22Rv1 (cell line): ENCODE data around the gene RCN2.
"Not testable (repeated sequence)": the region's sequence is repeated elsewhere in the genome, so short reads cannot be mapped to it uniquely, and the experiment has no call there.

Experiments
- H3K27ac ChIP-seq: fragments of 450-650 bp; 2 replicates; pipeline ENCODE4 v1.5.1; 2017
- CTCF ChIP-seq: fragments of 450-650 bp; IDR thresholded peaks from 2 replicates; pipeline ENCODE4 v1.5.1; 2017; ENCODE audit warnings: mild to moderate bottlenecking
- ZFX ChIP-seq: fragments of 450-650 bp; IDR thresholded peaks from 2 replicates; pipeline ENCODE4 v1.6.1; 2017; ENCODE audit warnings: antibody characterized with exemption, borderline replicate concordance

RCN2 gene

DNA sequence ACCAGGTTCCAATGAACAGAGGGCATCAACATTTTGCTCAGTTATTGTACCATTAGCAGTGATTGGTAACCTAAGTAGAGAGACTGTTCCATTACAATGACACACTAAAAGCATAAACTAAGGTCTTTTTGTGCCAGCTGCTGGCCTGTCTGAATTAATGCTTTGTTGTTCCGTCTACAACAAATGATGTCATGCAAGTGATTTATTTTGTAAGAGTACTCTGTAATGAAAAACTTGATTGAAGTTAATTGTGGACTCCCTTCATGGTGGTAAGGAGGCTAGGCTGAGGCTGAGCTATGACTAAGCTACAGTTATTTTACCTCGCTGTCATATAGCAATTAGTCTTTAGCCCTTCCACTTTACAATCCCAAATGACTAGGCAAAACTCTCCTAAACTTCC lies 23.2 kb downstream of the RCN2 start:
- no peak overlapping the region for H3K27ac ChIP-seq
- TF ChIP-seq CTCF (no peak), ZFX (no peak)

DNA sequence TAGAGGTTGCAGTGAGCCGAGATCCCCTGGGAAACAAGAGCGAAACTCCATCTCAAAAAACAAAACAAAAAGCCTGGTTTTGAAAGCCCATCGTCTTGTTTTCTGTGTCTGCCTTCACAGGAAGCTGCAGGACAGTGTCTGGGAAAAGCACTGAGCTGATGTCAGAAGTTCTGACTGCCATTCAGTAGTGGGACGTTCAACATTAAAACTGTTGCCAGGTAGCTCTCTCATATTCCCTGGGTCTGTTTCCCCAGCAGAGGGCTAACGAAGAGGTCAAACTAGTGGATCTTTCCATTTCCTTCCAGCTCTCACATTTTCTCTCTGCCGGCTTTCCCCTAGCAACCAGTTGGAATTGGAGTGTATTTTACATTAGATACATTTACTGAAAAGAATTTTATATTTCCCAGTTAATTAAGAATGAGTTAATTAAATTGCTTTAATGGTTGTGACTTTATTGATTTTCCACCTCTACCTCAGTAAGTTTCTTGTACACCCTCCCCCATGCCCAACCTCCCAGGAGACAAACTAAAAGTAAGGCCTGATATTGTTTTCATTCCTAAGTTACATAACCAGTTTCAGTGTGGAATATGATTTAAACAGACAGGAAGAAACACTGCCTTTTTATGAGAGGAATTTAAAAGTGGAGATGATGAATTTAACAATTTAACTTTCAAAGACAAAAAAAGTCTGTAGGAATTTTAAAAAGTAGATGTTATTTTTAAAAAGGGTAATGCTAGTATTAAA lies 29.9 kb downstream of the RCN2 start:
- no peak overlapping the region for H3K27ac ChIP-seq
- TF ChIP-seq CTCF (no peak), ZFX (no peak)

GRCh38 chr15:76962337-76963013 lies 30.9 kb downstream of the RCN2 start:
- TF ChIP-seq CTCF (no peak), ZFX (no peak)
- no peak overlapping the region for H3K27ac ChIP-seq

- TF ChIP-seq ZFX (no peak), CTCF (no peak)
- H3K27ac ChIP-seq = no peak overlapping the region
Observed at GRCh38 chr15:76963596-76963995, 32.0 kb downstream of the RCN2 start.

DNA sequence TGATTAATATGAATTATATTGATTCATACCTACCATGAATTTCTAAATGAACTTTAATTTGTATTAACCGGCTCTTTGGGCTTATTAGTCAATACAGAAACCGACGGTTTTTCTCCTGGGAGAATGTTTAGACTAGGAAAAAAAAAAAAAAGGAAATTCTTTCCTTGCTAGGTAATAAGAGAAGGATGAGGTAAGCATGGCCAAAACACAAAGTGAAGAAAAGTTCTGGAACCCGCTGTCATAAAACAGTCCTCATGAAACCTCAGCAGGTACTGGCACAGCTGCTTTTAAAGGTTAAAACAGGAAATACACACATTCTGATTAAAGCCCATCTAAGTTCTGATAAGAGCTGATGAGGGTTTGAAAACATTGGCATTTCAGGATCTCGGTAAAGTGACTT lies 32.6 kb downstream of the RCN2 start:
- H3K27ac ChIP-seq = no peak overlapping the region
- TF ChIP-seq CTCF = no peak
- TF ChIP-seq ZFX = no peak

GRCh38 chr15:76966051-76966450 lies 34.5 kb downstream of the RCN2 start:
- H3K27ac ChIP-seq = not testable (repeated sequence)

- TF ChIP-seq ZFX (no peak), CTCF (no peak)
- H3K27ac ChIP-seq = no peak overlapping the region
Observed at GRCh38 chr15:76967067-76967466, 35.5 kb downstream of the RCN2 start.

DNA sequence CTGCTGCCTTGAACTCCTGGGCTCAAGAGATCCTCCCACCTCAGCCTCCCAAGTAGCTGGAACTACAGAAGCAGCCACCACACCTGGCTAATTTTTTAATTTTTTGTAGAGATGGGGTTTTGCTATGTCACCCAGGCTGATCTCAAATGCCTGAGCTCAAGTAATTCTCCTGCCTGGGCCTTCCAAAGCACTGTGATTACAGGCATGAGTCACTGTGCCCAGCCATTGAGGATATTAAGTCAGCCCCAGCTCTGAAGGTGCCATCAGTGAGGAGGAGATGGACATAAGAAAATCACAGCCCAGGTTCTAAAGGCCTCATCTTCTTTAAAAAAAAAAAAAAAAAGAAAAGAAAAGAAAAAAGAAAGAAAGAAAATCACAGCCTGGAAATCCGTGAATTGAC lies 36.8 kb downstream of the RCN2 start:
- no peak for TF ChIP-seq ZFX
- no peak overlapping the region for H3K27ac ChIP-seq
